ENCODE results near the gene FUT9.

FUT9 gene

GRCh38 chr6:96015518-96016333 is at the start of gene FUT9:
Gene FUT9 (plus strand): TSS chr6:96015974. CDS start chr6:96203156, 187,182 bp downstream.
- Histone ChIP-seq H3K27ac (ENCODE audit: low read depth, low read length) (no peak within 1 kb of the TSS), H3K27me3 (ENCODE audit: control insufficient read depth in 5 of 5, insufficient read depth in 4 of 5, low read length in 5 of 5) (peaks cover 4 to 16% (median 16%) of the 10 kb centered on the region in 5 donors), H3K4me3 (ENCODE audit: low read depth in 1 of 5, low read length in 5 of 5) (no peak within 1 kb of the TSS), H3K9ac (ENCODE audit: low read length in 5 of 5) (no peak within 1 kb of the TSS), H3K9me3 (ENCODE audit: control insufficient read depth in 5 of 5, low read length in 5 of 5) (no peaks in the 10 kb centered on the region), H3K4me1 (ENCODE audit: control insufficient read depth in 5 of 5, insufficient read depth in 5 of 5, low read length in 5 of 5) (peaks cover 0 to 9% (median 0%) of the 10 kb centered on the region in 5 donors), H3K36me3 (ENCODE audit: control insufficient read depth in 5 of 5, insufficient read depth in 5 of 5, low read length in 5 of 5) (no peaks in the 10 kb centered on the region)

- Histone ChIP-seq H3K9ac (ENCODE audit: low read length in 5 of 5) (no peak overlapping the region), H3K4me1 (ENCODE audit: control insufficient read depth in 5 of 5, insufficient read depth in 5 of 5, low read length in 5 of 5) (no peaks in the 10 kb centered on the region), H3K27ac (ENCODE audit: low read depth, low read length) (no peak overlapping the region), H3K9me3 (ENCODE audit: control insufficient read depth in 5 of 5, low read length in 5 of 5) (peaks cover 0 to 17% (median 6%) of the 10 kb centered on the region in 5 donors), H3K36me3 (ENCODE audit: control insufficient read depth in 5 of 5, insufficient read depth in 5 of 5, low read length in 5 of 5) (no peaks in the 10 kb centered on the region), H3K27me3 (ENCODE audit: control insufficient read depth in 5 of 5, insufficient read depth in 4 of 5, low read length in 5 of 5) (no peaks in the 10 kb centered on the region), H3K4me3 (ENCODE audit: low read depth in 1 of 5, low read length in 5 of 5) (no peak overlapping the region)
Measured at GRCh38 chr6:95967594-95967993, 48.2 kb upstream of the FUT9 start.

GRCh38 chr6:95973976-95974375 is 41.8 kb upstream of the FUT9 start:
- no peaks in the 10 kb centered on the region for H3K27me3 ChIP-seq (ENCODE audit: control insufficient read depth in 5 of 5, insufficient read depth in 4 of 5, low read length in 5 of 5)
- H3K4me1 ChIP-seq (ENCODE audit: control insufficient read depth in 5 of 5, insufficient read depth in 5 of 5, low read length in 5 of 5), result no peaks in the 10 kb centered on the region
- H3K36me3 ChIP-seq (ENCODE audit: control insufficient read depth in 5 of 5, insufficient read depth in 5 of 5, low read length in 5 of 5), result no peaks in the 10 kb centered on the region
- peaks cover 0 to 6% (median 2%) of the 10 kb centered on the region in 5 donors for H3K9me3 ChIP-seq (ENCODE audit: control insufficient read depth in 5 of 5, low read length in 5 of 5)
- H3K9ac ChIP-seq (ENCODE audit: low read length in 5 of 5), result no peak overlapping the region
- H3K4me3 ChIP-seq (ENCODE audit: low read depth in 1 of 5, low read length in 5 of 5), result no peak overlapping the region
- no peak overlapping the region for H3K27ac ChIP-seq (ENCODE audit: low read depth, low read length)

GRCh38 chr6:95978230-95978629 is 37.5 kb upstream of the FUT9 start:
- H3K9ac ChIP-seq (ENCODE audit: low read length in 5 of 5), result no peak overlapping the region
- H3K27ac ChIP-seq (ENCODE audit: low read depth, low read length), result no peak overlapping the region
- H3K36me3 ChIP-seq (ENCODE audit: control insufficient read depth in 5 of 5, insufficient read depth in 5 of 5, low read length in 5 of 5), result no peaks in the 10 kb centered on the region
- no peak overlapping the region for H3K4me3 ChIP-seq (ENCODE audit: low read depth in 1 of 5, low read length in 5 of 5)
- H3K27me3 ChIP-seq (ENCODE audit: control insufficient read depth in 5 of 5, insufficient read depth in 4 of 5, low read length in 5 of 5), result no peaks in the 10 kb centered on the region
- peaks cover 0 to 2% (median 0%) of the 10 kb centered on the region in 5 donors for H3K9me3 ChIP-seq (ENCODE audit: control insufficient read depth in 5 of 5, low read length in 5 of 5)
- H3K4me1 ChIP-seq (ENCODE audit: control insufficient read depth in 5 of 5, insufficient read depth in 5 of 5, low read length in 5 of 5), result no peaks in the 10 kb centered on the region

- Histone ChIP-seq H3K4me1 (ENCODE audit: control insufficient read depth in 5 of 5, insufficient read depth in 5 of 5, low read length in 5 of 5) (no peaks in the 10 kb centered on the region), H3K27ac (ENCODE audit: low read depth, low read length) (no peak overlapping the region), H3K4me3 (ENCODE audit: low read depth in 1 of 5, low read length in 5 of 5) (no peak overlapping the region)
Measured at GRCh38 chr6:95991906-95992305, 23.9 kb upstream of the FUT9 start.

GRCh38 chr6:95994151-95994550 is 21.6 kb upstream of the FUT9 start:
- H3K4me1 ChIP-seq (ENCODE audit: control insufficient read depth in 5 of 5, insufficient read depth in 5 of 5, low read length in 5 of 5), result no peaks in the 10 kb centered on the region
- H3K27ac ChIP-seq (ENCODE audit: low read depth, low read length), result no peak overlapping the region
- no peaks in the 10 kb centered on the region for H3K36me3 ChIP-seq (ENCODE audit: control insufficient read depth in 5 of 5, insufficient read depth in 5 of 5, low read length in 5 of 5)
- no peak overlapping the region for H3K4me3 ChIP-seq (ENCODE audit: low read depth in 1 of 5, low read length in 5 of 5)
- no peak overlapping the region for H3K9ac ChIP-seq (ENCODE audit: low read length in 5 of 5)
- peaks cover 0 to 24% (median 4%) of the 10 kb centered on the region in 5 donors for H3K9me3 ChIP-seq (ENCODE audit: control insufficient read depth in 5 of 5, low read length in 5 of 5)
- H3K27me3 ChIP-seq (ENCODE audit: control insufficient read depth in 5 of 5, insufficient read depth in 4 of 5, low read length in 5 of 5), result no peaks in the 10 kb centered on the region

More at GRCh38 chr6:95991906-95992305, 23.9 kb upstream of the FUT9 start:
- Histone ChIP-seq H3K36me3 (ENCODE audit: control insufficient read depth in 5 of 5, insufficient read depth in 5 of 5, low read length in 5 of 5) (no peaks in the 10 kb centered on the region), H3K9ac (ENCODE audit: low read length in 5 of 5) (no peak overlapping the region), H3K9me3 (ENCODE audit: control insufficient read depth in 5 of 5, low read length in 5 of 5) (peaks cover 0 to 25% (median 4%) of the 10 kb centered on the region in 5 donors), H3K27me3 (ENCODE audit: control insufficient read depth in 5 of 5, insufficient read depth in 4 of 5, low read length in 5 of 5) (no peaks in the 10 kb centered on the region)

GRCh38 chr6:95998133-95998532 is 17.6 kb upstream of the FUT9 start:
- H3K27ac ChIP-seq (ENCODE audit: low read depth, low read length), result no peak overlapping the region
- H3K4me3 ChIP-seq (ENCODE audit: low read depth in 1 of 5, low read length in 5 of 5), result no peak overlapping the region
- no peak overlapping the region for H3K9ac ChIP-seq (ENCODE audit: low read length in 5 of 5)
- peaks cover 0 to 7% (median 0%) of the 10 kb centered on the region in 5 donors for H3K9me3 ChIP-seq (ENCODE audit: control insufficient read depth in 5 of 5, low read length in 5 of 5)
- H3K36me3 ChIP-seq (ENCODE audit: control insufficient read depth in 5 of 5, insufficient read depth in 5 of 5, low read length in 5 of 5), result no peaks in the 10 kb centered on the region
- H3K27me3 ChIP-seq (ENCODE audit: control insufficient read depth in 5 of 5, insufficient read depth in 4 of 5, low read length in 5 of 5), result no peaks in the 10 kb centered on the region
- H3K4me1 ChIP-seq (ENCODE audit: control insufficient read depth in 5 of 5, insufficient read depth in 5 of 5, low read length in 5 of 5), result no peaks in the 10 kb centered on the region

- no peak overlapping the region for H3K9ac ChIP-seq (ENCODE audit: low read length in 5 of 5)
- no peaks in the 10 kb centered on the region for H3K36me3 ChIP-seq (ENCODE audit: control insufficient read depth in 5 of 5, insufficient read depth in 5 of 5, low read length in 5 of 5)
- no peak overlapping the region for H3K27ac ChIP-seq (ENCODE audit: low read depth, low read length)
- H3K27me3 ChIP-seq (ENCODE audit: control insufficient read depth in 5 of 5, insufficient read depth in 4 of 5, low read length in 5 of 5), result no peaks in the 10 kb centered on the region
- no peak overlapping the region for H3K4me3 ChIP-seq (ENCODE audit: low read depth in 1 of 5, low read length in 5 of 5)
- peaks cover 0 to 7% (median 0%) of the 10 kb centered on the region in 5 donors for H3K9me3 ChIP-seq (ENCODE audit: control insufficient read depth in 5 of 5, low read length in 5 of 5)
- no peaks in the 10 kb centered on the region for H3K4me1 ChIP-seq (ENCODE audit: control insufficient read depth in 5 of 5, insufficient read depth in 5 of 5, low read length in 5 of 5)
Measured at GRCh38 chr6:96001891-96002575, 13.7 kb upstream of the FUT9 start.

- Histone ChIP-seq H3K27me3 (ENCODE audit: control insufficient read depth in 5 of 5, insufficient read depth in 4 of 5, low read length in 5 of 5) (no peaks in the 10 kb centered on the region), H3K27ac (ENCODE audit: low read depth, low read length) (no peak overlapping the region), H3K36me3 (ENCODE audit: control insufficient read depth in 5 of 5, insufficient read depth in 5 of 5, low read length in 5 of 5) (no peaks in the 10 kb centered on the region), H3K4me3 (ENCODE audit: low read depth in 1 of 5, low read length in 5 of 5) (no peak overlapping the region), H3K9me3 (ENCODE audit: control insufficient read depth in 5 of 5, low read length in 5 of 5) (peaks cover 0 to 7% (median 0%) of the 10 kb centered on the region in 5 donors), H3K9ac (ENCODE audit: low read length in 5 of 5) (no peak overlapping the region), H3K4me1 (ENCODE audit: control insufficient read depth in 5 of 5, insufficient read depth in 5 of 5, low read length in 5 of 5) (no peaks in the 10 kb centered on the region)
Measured at GRCh38 chr6:96002576-96002910, 13.2 kb upstream of the FUT9 start.

GRCh38 chr6:96002912-96003311 is 12.9 kb upstream of the FUT9 start:
- H3K4me3 ChIP-seq (ENCODE audit: low read depth in 1 of 5, low read length in 5 of 5), result no peak overlapping the region
- no peak overlapping the region for H3K9ac ChIP-seq (ENCODE audit: low read length in 5 of 5)
- no peaks in the 10 kb centered on the region for H3K4me1 ChIP-seq (ENCODE audit: control insufficient read depth in 5 of 5, insufficient read depth in 5 of 5, low read length in 5 of 5)
- H3K9me3 ChIP-seq (ENCODE audit: control insufficient read depth in 5 of 5, low read length in 5 of 5), result peaks cover 0 to 7% (median 0%) of the 10 kb centered on the region in 5 donors
- no peak overlapping the region for H3K27ac ChIP-seq (ENCODE audit: low read depth, low read length)
- no peaks in the 10 kb centered on the region for H3K27me3 ChIP-seq (ENCODE audit: control insufficient read depth in 5 of 5, insufficient read depth in 4 of 5, low read length in 5 of 5)
- H3K36me3 ChIP-seq (ENCODE audit: control insufficient read depth in 5 of 5, insufficient read depth in 5 of 5, low read length in 5 of 5), result no peaks in the 10 kb centered on the region
